Neuron (in vitro differentiated cells): ENCODE results near the gene BRD3OS.

Experiments
- H2AFZ ChIP-seq: one replicate; pipeline ENCODE4 v1.6.1; 2013; ENCODE audit warnings: low read depth, mild to moderate bottlenecking, inconsistent platforms, low read length, moderate library complexity
- H3K27me3 ChIP-seq: one replicate; pipeline ENCODE4 v1.6.1; 2013; ENCODE audit warnings: low read length; ENCODE audit not compliant: insufficient read depth
- H3K36me3 ChIP-seq: one replicate; pipeline ENCODE4 v1.6.1; 2013; ENCODE audit warnings: low read length; ENCODE audit not compliant: insufficient read depth
- H3K4me1 ChIP-seq: one replicate; pipeline ENCODE4 v1.6.1; 2013; ENCODE audit warnings: low read length; ENCODE audit not compliant: insufficient read depth
- H3K4me3 ChIP-seq: 2 replicates; pipeline ENCODE4 v1.5.1; 2013; ENCODE audit warnings: mild to moderate bottlenecking, low read length, moderate library complexity
- H3K9me3 ChIP-seq: one replicate; pipeline ENCODE4 v1.6.1; 2013; ENCODE audit warnings: low read length

Gene BRD3OS

GRCh38 chr9:134049772-134050588 is 24.7 kb downstream of the BRD3OS start:
- no peaks in the 10 kb centered on the region for H3K9me3 ChIP-seq
- peaks cover 81% of the 10 kb centered on the region for H3K36me3 ChIP-seq
- no peak overlapping the region for H3K4me3 ChIP-seq
- H2AFZ ChIP-seq, result no peak overlapping the region
- no peaks in the 10 kb centered on the region for H3K27me3 ChIP-seq
- no peaks in the 10 kb centered on the region for H3K4me1 ChIP-seq

- H3K9me3 ChIP-seq, result no peaks in the 10 kb centered on the region
- H3K4me3 ChIP-seq, result no peak overlapping the region
- H3K4me1 ChIP-seq, result no peaks in the 10 kb centered on the region
- no peaks in the 10 kb centered on the region for H3K27me3 ChIP-seq
- H2AFZ ChIP-seq, result no peak overlapping the region
- H3K36me3 ChIP-seq, result peaks cover 73% of the 10 kb centered on the region
Observed at GRCh38 chr9:134050726-134051125, 25.4 kb downstream of the BRD3OS start.

- Histone ChIP-seq H3K36me3 (peaks cover 67% of the 10 kb centered on the region), H3K9me3 (no peaks in the 10 kb centered on the region), H3K4me3 (no peak overlapping the region), H2AFZ (no peak overlapping the region), H3K4me1 (no peaks in the 10 kb centered on the region), H3K27me3 (no peaks in the 10 kb centered on the region)
Observed at GRCh38 chr9:134051319-134051718, 26.0 kb downstream of the BRD3OS start.

GRCh38 chr9:134052491-134052890 is 27.2 kb downstream of the BRD3OS start:
- no peaks in the 10 kb centered on the region for H3K27me3 ChIP-seq
- H3K4me1 ChIP-seq, result peaks cover under 1% of the 10 kb centered on the region
- no peaks in the 10 kb centered on the region for H3K9me3 ChIP-seq
- H2AFZ ChIP-seq, result no peak overlapping the region
- peaks cover 61% of the 10 kb centered on the region for H3K36me3 ChIP-seq
- H3K4me3 ChIP-seq, result no peak overlapping the region

- Histone ChIP-seq H3K27me3 (no peaks in the 10 kb centered on the region), H3K9me3 (no peaks in the 10 kb centered on the region), H3K4me1 (peaks cover 4% of the 10 kb centered on the region), H2AFZ (no peak overlapping the region), H3K4me3 (no peak overlapping the region), H3K36me3 (peaks cover 57% of the 10 kb centered on the region)
Observed at GRCh38 chr9:134052941-134053340, 27.7 kb downstream of the BRD3OS start.

GRCh38 chr9:134053401-134053871 is 28.2 kb downstream of the BRD3OS start:
- Histone ChIP-seq H3K36me3 (peaks cover 52% of the 10 kb centered on the region), H2AFZ (no peak overlapping the region), H3K4me1 (peaks cover 8% of the 10 kb centered on the region), H3K4me3 (no peak overlapping the region), H3K9me3 (no peaks in the 10 kb centered on the region), H3K27me3 (no peaks in the 10 kb centered on the region)

GRCh38 chr9:134053941-134054761 is 28.9 kb downstream of the BRD3OS start:
- peaks cover 10% of the 10 kb centered on the region for H3K4me1 ChIP-seq
- H3K27me3 ChIP-seq, result no peaks in the 10 kb centered on the region
- H3K9me3 ChIP-seq, result no peaks in the 10 kb centered on the region
- H3K4me3 ChIP-seq, result no peak overlapping the region
- H2AFZ ChIP-seq, result no peak overlapping the region
- peaks cover 45% of the 10 kb centered on the region for H3K36me3 ChIP-seq

GRCh38 chr9:134054891-134055811 is 29.9 kb downstream of the BRD3OS start:
- H3K4me1 ChIP-seq, result peaks cover 10% of the 10 kb centered on the region
- H2AFZ ChIP-seq, result no peak overlapping the region
- no peaks in the 10 kb centered on the region for H3K9me3 ChIP-seq
- no peaks in the 10 kb centered on the region for H3K27me3 ChIP-seq
- H3K36me3 ChIP-seq, result peaks cover 35% of the 10 kb centered on the region
- H3K4me3 ChIP-seq, result no peak overlapping the region

- Histone ChIP-seq H3K36me3 (peaks cover 27% of the 10 kb centered on the region), H3K27me3 (no peaks in the 10 kb centered on the region), H3K4me1 (peaks cover 10% of the 10 kb centered on the region), H3K4me3 (no peak overlapping the region), H2AFZ (no peak overlapping the region), H3K9me3 (no peaks in the 10 kb centered on the region)
Observed at GRCh38 chr9:134055981-134056461, 30.7 kb downstream of the BRD3OS start.

- Histone ChIP-seq H3K36me3 (peaks cover 21% of the 10 kb centered on the region), H3K4me1 (peaks cover 10% of the 10 kb centered on the region), H2AFZ (no peak overlapping the region), H3K27me3 (no peaks in the 10 kb centered on the region), H3K9me3 (no peaks in the 10 kb centered on the region), H3K4me3 (no peak overlapping the region)
Observed at GRCh38 chr9:134056483-134057306, 31.4 kb downstream of the BRD3OS start.

GRCh38 chr9:134057307-134057657 is 32.0 kb downstream of the BRD3OS start:
- Histone ChIP-seq H2AFZ (no peak overlapping the region), H3K4me1 (peaks cover 10% of the 10 kb centered on the region), H3K4me3 (no peak overlapping the region), H3K27me3 (no peaks in the 10 kb centered on the region), H3K36me3 (peaks cover 18% of the 10 kb centered on the region), H3K9me3 (no peaks in the 10 kb centered on the region)
